C4-2B (cell line): Measurements from ENCODE around the gene SPG21.
"Not testable (repeated sequence)": the region's sequence is repeated elsewhere in the genome, so short reads cannot be mapped to it uniquely, and the experiment has no call there.

Source experiments
- H3K27ac ChIP-seq: fragments of 450-650 bp; 2 replicates; pipeline ENCODE4 v1.5.1; 2017
- CTCF ChIP-seq: fragments of 450-650 bp; conservative IDR thresholded peaks from 2 replicates; pipeline ENCODE4 v1.5.1; 2017; ENCODE audit warnings: mild to moderate bottlenecking
- ZFX ChIP-seq: fragments of 450-650 bp; IDR thresholded peaks from 2 replicates; pipeline ENCODE4 v1.6.1; 2017

The SPG21 gene

GRCh38 chr15:65029736-65030208 is 40.1 kb upstream of the SPG21 start:
- no peak for TF ChIP-seq ZFX
- TF ChIP-seq CTCF: no peak
- peak overlapping the region; percentile 79 for H3K27ac ChIP-seq

GRCh38 chr15:65028921-65029735 is 39.4 kb upstream of the SPG21 start, which contains the start of gene MTFMT:
Gene MTFMT (minus strand): TSS chr15:65029639. CDS start chr15:65029613, 26 bp downstream.
- TF ChIP-seq CTCF (peak; percentile 20), ZFX (peak; percentile 95)
- H3K27ac ChIP-seq: peak within 1 kb of the TSS; percentile 79

GRCh38 chr15:65028338-65028737 is 38.6 kb upstream of the SPG21 start:
- no peak overlapping the region for H3K27ac ChIP-seq
- no peak for TF ChIP-seq CTCF
- TF ChIP-seq ZFX: no peak

GRCh38 chr15:65027593-65027992 is 37.9 kb upstream of the SPG21 start:
- TF ChIP-seq CTCF (no peak), ZFX (no peak)

GRCh38 chr15:65026756-65027155 is 37.0 kb upstream of the SPG21 start:
- no peak for TF ChIP-seq CTCF
- no peak for TF ChIP-seq ZFX
- no peak overlapping the region for H3K27ac ChIP-seq

More at GRCh38 chr15:65027593-65027992, 37.9 kb upstream of the SPG21 start:
- H3K27ac ChIP-seq: no peak overlapping the region

GRCh38 chr15:65021488-65021887 is 31.8 kb upstream of the SPG21 start:
- no peak overlapping the region for H3K27ac ChIP-seq
- no peak for TF ChIP-seq CTCF
- TF ChIP-seq ZFX: no peak

- no peak overlapping the region for H3K27ac ChIP-seq
Observed at GRCh38 chr15:65020419-65020818, 30.7 kb upstream of the SPG21 start.

GRCh38 chr15:65011198-65011597 is 21.5 kb upstream of the SPG21 start:
- H3K27ac ChIP-seq: not testable (repeated sequence)

More at GRCh38 chr15:65020419-65020818, 30.7 kb upstream of the SPG21 start:
- TF ChIP-seq ZFX (no peak), CTCF (no peak)
